GM18508 (cell line): ENCODE data around the gene ADCY9.

Source experiments
- ATAC-seq: cut with Tn5 transposase; IDR thresholded peaks from one replicate; pipeline ENCODE4 v1.9.1; 2021; ENCODE audit warnings: moderate number of reproducible peaks; ENCODE audit not compliant: insufficient read depth, unreplicated experiment

Gene ADCY9

GRCh38 chr16:4096509-4096908, 19.7 kb downstream of the ADCY9 start:
- ATAC-seq = no peak

- ATAC-seq = no peak
These were observed 22.0 kb downstream of the ADCY9 start for GRCh38 chr16:4094127-4094773.

- ATAC-seq = no peak
These were observed 22.6 kb downstream of the ADCY9 start for GRCh38 chr16:4093495-4094126.

GRCh38 chr16:4092547-4093265, 23.5 kb downstream of the ADCY9 start:
- ATAC-seq = no peak

- no peak for ATAC-seq
These were observed 24.8 kb downstream of the ADCY9 start for GRCh38 chr16:4091240-4092012.

GRCh38 chr16:4090351-4090851, 25.8 kb downstream of the ADCY9 start:
- no peak for ATAC-seq

- no peak for ATAC-seq
These were observed 26.4 kb downstream of the ADCY9 start for GRCh38 chr16:4089811-4090301.

- no peak for ATAC-seq
These were observed 26.9 kb downstream of the ADCY9 start for GRCh38 chr16:4089251-4089810.

- ATAC-seq = no peak
These were observed 28.2 kb downstream of the ADCY9 start for GRCh38 chr16:4087990-4088577.

- ATAC-seq = no peak
These were observed 28.9 kb downstream of the ADCY9 start for GRCh38 chr16:4087099-4087885.

- no peak for ATAC-seq
These were observed 30.1 kb downstream of the ADCY9 start for GRCh38 chr16:4086153-4086552.

GRCh38 chr16:4085405-4085970, 30.8 kb downstream of the ADCY9 start:
- no peak for ATAC-seq

GRCh38 chr16:4083347-4083870, 32.8 kb downstream of the ADCY9 start:
- ATAC-seq = no peak

GRCh38 chr16:4082474-4083044, 33.7 kb downstream of the ADCY9 start:
- ATAC-seq = no peak

- ATAC-seq = no peak
These were observed 34.7 kb downstream of the ADCY9 start for GRCh38 chr16:4081521-4082021.

- ATAC-seq = no peak
These were observed 35.2 kb downstream of the ADCY9 start for GRCh38 chr16:4081047-4081446.

GRCh38 chr16:4077174-4077649, 39.0 kb downstream of the ADCY9 start:
- ATAC-seq = no peak

GRCh38 chr16:4075534-4075933, 40.7 kb downstream of the ADCY9 start:
- ATAC-seq = no peak
